HG02678 (cell line): ENCODE results near the gene NME3.

ENCODE experiments used
- ATAC-seq: cut with Tn5 transposase; IDR thresholded peaks from one replicate; pipeline ENCODE4 v1.9.1; 2021; ENCODE audit warnings: mild to moderate bottlenecking, moderate library complexity; ENCODE audit not compliant: unreplicated experiment

NME3 gene

DNA sequence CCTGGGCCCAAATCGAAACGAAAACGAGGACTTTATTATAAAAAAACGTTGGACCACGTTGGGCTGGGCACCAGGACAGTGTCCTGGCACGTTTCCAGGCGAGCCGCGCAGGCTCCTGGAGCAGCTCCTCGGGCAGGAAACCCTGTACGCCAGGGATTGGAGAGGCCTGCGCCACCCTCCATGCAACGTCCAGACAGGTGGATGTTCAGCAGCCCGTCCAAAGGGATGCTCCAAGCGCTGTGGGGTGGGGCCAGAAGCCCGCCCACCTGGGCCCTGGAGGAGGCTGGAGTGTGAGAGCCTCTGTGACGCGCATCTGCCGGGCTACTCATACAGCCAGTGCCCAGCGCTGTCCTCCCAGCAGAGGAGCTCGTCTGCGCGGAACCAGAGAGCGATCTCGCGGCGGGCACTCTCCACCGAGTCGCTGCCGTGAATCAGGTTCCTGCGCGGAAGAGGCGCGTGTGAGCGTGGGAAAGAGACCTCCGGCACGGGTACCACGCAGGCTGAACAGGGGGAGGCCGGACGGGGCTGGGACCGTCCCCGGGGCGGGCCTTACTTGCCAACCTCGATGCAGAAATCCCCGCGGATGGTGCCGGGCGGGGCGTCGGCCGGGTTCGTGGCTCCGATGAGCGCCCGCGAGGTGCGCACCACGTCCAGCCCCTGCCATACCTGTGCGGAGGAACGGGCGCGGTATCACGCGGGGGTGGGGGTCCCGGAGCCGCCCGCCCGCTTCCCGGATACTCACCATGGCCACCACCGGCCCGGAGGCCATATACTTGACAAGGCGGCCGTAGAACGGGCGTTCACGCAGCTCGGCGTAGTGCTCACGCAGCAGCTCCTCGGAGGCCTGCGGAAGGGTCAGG is 785 bp downstream of the NME3 start:
- ATAC-seq = no peak

DNA sequence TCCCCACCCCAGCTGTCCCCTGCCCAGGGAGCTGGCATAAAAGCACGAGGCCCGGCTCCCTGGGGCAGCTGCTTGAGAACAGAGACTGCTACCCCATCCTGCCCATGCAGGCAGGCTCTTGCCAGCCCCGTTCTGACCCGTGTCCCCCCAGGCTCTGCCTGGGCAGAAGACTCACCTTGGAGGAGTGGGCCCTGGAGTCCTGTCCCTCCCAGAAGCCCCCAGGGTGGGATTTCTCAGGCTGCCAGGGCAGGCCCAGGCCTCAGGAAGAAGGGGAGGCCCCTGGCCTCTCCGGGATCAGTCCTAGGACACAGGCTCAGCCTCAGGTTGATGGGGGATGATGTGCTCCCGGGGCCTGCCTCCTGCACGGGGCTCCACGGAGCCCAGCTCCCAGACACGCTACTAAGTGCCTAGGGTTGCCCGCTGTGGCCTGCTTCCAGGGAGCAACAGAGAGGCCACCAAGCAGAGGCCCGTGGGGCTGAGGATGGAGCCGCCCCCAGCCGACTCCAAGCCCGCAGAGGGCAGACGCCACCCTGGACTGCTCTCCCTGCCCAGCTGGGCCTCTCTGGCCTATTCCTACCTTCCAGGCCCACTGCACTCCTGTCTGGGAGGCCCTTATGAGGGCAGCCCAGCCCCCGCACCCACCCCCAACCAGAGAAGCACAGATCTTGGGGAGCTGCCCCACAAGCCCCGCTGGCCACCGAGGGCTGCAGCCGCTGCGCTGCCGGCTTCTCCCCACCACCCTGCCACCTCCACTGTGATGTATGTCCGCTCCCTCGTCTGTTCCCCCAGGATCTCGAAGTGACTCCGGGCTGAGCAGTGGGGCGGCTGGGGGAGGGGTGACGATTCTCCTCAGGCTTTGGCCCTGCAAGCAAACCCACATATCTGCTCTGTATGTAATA is 1.7 kb downstream of the NME3 start:
- no peak for ATAC-seq

DNA sequence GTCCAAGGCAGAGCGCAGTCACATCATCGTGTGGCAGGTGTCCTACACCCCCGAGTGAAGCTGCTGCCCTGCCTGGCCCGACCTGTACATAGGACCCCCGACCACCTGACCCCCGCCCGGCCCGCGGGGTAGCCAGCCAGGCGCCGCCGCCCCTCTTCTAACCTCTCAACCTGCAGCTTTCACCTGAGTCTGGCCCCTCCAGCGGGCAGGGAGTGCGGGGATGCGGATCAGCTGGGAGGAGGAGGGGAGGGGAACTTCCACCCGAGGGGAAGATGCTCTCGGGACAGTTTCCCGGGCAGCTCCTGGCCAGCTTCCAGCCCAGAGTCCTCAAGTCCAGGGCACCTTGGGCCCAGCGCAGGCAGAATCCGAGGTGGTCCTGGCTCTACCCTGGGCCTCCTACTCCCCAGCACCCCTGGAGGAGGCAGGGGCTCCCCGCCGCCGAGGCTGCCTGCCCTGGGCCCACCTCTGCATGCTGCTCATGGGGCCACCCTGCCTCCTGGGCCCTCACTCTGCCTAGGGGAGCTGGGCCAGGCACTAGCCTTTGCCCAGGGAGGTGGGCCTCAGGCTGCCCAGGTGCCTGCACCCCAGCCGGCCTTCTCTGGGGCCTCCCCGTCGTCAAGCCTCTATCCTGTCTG is 2.5 kb downstream of the NME3 start:
- ATAC-seq = no peak

DNA sequence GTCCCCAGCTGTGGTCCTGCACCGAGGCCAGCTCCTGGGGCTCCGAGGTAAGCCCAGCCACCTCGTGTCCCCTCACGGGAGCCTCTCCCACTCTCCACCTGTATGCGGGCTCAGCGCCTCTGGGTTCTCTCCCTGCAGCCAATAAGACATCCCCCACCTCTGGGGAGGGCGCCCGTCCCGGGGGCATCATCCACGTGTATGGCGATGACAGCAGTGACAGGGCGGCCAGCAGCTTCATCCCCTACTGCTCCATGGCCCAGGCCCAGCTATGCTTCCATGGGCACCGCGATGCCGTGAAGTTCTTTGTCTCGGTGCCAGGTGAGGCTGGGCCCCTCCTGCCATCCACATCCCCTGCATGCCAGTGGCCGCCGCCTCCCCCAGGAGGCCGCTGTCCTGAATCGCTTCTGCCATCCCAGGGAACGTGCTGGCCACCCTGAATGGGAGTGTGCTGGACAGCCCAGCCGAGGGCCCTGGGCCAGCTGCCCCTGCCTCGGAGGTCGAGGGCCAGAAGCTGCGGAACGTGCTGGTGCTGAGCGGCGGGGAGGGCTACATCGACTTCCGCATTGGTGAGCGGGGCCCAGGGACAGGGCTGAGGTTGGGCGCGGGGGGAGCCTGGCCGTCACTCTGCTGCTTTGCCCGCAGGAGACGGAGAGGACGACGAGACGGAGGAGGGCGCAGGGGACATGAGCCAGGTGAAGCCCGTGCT is 3.1 kb downstream of the NME3 start:
- no peak for ATAC-seq

DNA sequence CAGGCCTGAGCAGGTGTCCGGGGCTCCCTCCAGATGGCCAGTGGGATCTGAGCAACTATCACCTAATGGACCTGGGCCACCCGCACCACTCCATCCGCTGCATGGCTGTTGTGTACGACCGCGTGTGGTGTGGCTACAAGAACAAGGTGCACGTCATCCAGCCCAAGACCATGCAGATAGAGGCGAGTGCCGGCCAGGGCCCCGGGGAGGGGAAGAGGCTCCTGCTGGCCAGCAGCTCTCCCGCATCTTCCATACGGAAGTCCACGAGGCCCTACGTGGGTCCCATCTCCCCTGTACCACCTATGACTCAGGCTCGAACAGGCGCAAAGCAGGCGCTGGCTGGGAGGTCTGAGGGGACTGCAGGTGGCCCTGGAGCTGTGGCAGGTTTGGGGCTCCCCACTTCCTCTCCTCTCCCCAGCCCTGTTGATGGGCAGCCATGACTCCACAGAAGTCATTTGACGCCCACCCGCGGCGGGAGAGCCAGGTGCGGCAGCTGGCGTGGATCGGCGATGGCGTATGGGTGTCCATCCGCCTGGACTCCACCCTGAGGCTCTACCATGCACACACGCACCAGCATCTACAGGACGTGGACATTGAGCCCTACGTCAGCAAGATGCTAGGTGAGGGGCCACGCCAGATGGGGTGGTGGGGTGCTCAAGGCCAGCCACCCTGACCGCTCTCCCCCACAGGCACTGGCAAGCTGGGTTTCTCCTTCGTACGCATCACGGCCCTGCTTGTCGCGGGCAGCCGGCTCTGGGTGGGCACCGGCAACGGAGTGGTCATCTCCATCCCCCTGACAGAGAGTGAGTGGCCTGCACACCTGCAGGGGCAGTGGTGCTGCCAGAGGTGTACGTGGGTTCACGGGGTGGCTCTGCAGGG is 4.0 kb downstream of the NME3 start:
- no peak for ATAC-seq

DNA sequence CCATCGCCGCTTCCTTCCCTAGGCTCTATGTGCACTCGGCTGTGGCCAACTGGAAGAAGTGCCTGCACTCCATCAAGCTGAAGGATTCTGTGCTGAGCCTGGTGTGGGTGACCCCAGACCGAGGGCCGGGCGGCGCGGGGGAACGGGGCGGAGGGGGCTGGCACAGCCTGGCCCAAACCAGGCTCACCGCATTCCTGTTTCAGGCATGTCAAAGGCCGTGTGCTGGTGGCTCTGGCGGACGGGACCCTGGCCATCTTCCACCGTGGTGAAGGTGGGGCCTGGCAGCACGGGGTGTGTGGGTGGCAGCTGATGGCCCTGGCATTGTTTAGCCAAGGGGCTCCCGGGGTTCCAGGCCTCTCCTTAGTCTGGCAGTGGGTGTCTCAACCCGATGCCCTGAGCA is 4.6 kb downstream of the NME3 start:
- no peak for ATAC-seq

DNA sequence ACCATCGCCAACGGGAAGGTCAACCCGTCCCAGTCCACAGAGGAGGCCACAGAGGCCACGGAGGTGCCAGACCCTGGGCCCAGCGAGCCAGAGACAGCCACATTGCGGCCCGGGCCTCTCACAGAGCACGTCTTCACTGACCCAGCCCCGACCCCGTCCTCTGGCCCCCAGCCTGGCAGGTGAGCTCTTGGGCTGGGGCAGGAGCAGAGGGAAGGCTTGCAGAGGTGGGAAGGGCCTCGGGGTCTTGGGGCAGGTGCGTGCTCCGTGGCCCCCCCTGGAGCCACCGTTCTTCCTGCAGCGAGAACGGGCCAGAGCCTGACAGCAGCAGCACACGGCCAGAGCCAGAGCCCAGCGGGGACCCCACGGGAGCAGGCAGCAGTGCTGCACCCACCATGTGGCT is 5.1 kb downstream of the NME3 start:
- no peak for ATAC-seq

DNA sequence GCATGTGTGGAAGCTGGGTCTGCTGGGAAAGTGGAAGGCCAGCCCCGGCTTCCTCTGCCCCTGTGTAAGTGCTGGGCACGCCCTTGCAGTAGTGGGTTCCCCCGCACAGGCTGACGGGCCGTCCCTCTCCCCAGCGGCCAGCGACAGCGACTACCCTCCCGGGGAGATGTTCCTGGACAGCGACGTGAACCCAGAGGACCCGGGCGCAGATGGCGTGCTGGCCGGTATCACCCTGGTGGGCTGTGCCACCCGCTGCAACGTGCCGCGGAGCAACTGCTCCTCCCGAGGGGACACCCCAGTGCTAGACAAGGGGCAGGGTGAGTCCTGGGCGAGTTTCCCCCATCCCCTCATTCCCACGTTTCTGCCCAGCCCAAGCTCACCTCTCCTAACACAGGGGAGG is 5.5 kb downstream of the NME3 start:
- no peak for ATAC-seq

DNA sequence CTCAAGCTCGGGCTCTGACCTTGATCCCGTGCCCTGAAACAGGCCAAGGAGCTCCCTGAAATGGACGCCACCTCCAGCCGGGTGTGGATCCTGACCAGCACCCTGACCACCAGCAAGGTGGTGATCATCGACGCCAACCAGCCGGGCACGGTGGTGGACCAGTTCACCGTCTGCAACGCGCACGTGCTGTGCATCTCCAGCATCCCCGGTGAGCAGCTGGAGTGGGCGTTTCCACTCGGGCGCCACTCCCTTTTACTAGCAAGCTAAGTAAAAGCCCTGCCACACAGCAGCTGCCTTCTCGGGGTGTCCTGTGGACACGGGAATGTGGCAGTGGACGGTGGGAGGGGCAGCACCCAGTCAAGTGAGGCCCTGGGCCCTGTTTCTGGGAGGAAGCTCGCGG is 6.4 kb downstream of the NME3 start:
- no peak for ATAC-seq

DNA sequence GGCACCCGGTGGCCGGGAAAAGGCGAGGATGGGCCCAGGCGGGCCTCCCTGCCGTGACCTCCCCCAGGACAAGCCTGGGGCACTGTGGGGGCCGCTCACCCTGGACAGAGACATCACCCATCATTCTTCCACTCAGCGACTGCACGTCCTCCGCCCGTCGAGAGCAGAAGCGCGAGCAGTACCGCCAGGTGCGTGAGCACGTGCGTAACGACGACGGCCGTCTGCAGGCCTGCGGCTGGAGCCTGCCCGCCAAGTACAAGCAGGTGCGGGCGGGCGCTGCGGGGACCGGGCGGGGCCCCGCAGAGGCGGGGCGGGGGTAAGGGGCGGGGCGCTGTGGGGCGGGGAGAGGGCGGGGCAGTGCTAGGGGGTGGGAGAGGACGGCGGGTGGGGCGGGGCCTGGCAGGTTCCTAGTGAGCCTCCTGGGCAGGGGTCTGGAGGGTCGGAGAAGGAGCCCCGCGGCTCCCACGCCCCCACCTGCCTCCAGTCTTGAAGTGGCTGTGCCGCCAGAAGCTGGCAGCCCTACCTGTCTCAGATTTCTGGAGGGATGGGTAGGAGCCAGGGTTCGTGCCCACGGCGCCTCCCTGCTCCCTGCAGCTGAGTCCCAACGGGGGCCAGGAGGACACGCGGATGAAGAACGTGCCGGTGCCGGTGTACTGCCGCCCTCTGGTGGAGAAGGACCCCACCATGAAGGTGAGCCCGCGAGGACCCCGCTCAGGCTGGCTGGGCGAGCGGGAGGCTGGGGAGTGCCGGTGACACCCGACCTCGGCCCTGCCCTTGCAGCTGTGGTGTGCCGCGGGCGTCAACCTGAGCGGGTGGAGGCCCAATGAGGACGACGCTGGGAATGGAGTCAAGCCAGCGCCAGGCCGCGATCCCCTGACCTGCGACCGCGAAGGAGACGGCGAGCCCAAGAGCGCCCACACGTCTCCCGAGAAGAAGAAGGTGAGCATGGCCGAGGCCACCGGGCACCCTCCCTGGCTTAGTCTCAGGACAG is 7.5 kb downstream of the NME3 start:
- ATAC-seq = no peak

DNA sequence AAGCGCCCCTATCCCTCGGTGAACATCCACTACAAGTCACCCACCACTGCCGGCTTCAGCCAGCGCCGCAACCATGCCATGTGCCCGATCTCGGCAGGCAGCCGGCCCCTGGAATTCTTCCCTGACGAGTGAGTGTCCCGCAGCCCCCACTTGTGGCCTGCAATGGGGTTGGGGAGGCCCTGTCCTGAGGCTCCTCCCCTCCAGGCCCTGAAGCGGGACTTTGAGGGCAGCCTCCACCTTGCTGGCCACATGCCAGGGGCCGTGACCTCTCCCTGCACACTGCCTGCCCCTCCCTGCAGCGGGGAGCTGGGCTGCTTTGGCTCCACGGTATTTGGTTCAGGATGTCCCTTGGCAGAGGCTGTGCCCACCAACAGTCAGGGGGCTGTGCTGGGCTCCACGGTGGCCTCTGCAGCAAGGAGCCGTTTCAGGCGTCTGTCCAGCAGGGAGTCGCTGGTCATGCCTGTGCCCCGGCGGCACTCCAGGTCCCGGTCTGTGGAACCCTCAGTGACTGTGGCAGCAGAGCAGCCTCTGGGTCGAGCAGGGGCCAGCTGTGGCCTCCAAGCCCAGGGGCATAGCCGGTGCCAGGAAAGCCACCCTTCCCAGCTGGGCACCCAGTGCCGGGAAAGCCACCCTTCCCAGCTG is 8.3 kb downstream of the NME3 start:
- ATAC-seq = no peak

DNA sequence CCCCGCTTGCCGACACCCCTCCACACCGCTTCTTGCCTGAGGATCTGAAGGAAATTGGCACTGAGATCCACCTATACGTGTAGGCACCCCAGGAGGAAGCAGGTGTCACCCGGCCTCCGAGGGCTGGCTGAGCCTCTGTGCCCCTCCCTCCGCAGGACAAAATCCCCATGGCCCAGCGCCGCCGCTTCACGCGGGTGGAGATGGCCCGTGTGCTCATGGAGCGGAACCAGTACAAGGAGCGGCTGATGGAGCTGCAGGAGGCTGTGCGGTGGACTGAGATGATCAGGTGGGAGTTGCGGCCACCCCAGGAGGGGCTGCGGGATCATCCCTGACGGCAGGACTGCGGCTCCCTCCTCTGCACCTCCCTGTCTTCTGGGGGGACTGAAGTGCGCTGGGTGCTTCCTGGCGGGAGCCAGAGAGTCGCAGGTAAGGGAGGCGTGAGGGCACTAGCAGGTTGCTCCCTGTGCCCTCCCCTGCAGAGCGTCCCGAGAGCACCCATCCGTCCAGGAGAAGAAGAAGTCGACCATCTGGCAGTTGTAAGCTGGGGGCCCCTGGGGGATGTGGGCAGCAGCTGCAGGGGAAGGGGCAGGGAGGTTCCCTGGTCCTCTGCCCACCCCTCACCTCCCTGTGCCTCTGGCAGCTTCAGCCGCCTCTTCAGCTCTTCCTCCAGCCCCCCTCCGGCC is 9.0 kb downstream of the NME3 start:
- no peak for ATAC-seq

DNA sequence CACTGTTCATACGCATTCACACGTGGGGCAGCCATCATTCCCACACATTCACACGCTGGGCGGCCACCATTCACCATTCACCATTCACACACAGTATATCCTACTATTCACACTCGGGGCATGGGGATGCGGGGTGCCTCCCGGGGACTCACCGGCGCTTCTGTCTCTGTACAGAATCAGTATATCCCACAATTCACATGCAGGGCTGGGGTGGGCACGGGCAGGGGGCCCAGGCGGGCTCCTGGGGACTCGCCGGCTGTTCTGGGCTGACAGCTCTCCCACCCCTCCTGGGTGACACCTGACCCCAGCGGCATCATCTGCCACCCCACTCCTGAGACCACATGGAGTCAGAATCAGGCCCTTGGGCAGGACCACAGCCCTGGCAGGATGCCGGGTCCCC is 9.6 kb downstream of the NME3 start:
- no peak for ATAC-seq

DNA sequence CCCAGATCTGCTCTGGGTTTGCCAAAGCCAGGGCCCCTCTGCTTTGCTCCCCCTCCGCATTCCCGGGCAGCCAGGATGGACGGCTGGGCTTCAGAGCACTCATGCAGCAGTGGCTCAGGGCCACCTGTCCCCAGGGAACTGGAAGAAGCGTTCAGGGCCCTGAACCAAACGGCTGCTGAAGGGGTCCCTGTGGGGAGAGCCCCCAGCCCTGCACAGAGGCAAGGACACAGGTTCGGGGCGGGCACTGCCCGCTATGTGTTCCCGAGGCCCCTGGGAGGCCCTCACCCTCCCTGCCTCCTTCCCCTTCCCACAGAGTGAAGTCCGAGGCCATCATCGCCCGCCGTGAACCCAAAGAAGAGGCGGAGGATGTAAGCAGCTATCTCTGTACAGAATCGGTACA is 10.4 kb downstream of the NME3 start:
- no peak for ATAC-seq

DNA sequence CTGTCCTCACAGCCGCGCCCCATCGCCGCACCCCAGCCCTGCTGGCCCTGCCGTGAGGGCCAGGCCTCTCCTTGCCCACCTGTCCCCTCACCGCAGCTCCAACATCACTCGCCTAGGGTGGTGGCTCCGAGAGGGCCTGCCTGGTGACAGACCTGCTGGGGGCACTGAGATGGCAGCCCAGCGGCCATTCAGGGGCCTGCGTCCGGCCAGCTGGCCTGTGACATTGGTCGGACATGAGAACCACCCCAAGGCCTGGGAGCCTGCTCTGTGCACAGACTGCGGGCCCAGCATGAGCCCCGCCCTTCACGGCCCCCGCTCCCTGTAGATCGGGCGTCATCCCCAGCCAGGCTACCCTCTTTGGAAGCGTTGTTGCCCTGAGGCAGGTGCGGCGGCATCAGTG is 11.8 kb downstream of the NME3 start:
- no peak for ATAC-seq

DNA sequence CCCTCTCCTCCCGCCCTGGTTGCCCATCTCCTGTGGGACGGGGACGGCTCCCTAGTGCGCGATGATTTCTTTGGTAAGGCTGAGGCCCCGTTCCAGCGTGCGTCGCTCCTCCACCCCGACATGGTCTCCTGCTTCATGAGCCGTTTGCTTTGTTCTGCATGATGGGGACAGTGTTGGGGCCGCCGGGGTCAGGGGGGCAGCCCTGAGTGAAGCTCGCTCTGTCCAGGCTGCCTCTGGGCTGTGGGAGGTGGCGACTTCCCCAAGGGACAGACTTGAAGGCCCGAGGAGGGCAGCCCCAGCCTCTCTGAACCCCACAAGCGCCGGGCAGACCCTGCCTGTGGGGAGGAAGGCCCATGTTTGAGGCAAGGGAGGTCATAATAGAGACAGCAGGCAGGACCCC is 12.4 kb downstream of the NME3 start:
- ATAC-seq = no peak

DNA sequence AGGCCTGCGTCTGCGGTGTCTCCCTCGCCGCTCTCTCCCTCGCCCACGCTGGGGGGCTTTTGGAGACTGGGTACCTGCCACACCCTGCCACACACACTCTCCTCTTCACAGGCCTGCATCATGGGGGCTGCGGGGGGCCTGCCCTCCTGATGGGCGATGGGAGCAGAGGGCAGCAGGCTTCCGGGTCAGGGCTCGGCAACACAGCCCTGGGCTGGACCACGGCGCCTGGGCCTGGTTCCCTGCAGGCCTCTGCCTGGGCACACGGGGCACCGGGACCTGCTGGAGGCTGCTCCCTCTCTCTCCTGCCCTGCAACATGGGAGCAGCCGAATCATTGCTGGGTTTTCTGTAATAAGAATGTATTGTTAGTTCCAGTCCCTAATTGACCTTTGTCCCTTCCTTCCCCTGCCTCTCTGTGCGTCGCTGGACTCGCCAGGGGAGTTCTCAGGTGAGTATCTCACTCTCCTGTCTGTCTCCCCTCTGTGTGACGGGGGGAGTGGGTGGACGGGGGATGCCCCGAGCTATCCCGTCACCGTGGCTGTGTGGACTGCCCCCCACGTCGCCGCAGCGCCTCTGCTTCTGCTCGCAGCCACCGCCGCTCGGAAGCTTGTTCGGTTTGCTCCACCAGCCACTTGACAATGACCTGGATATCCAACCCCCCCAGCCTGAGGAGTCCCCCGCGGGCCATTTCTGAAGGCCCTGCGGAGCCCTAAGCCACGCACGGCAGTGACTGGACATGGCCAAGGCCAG is 13.5 kb downstream of the NME3 start:
- no peak for ATAC-seq
